Activated CD4-positive, alpha-beta T cell treated with anti-CD3 and anti-CD28 coated beads for 36 hours (primary cell): ENCODE data around the gene ZC3H7A. TPM values are rescaled to one million over a fixed set of nuclear protein-coding genes. Genes with fewer than 3 reads are reported as not detected.
A peak's percentile ranks its signal among the peaks of the same experiment; 100 is the strongest.
"Not testable (repeated sequence)": the region's sequence is repeated elsewhere in the genome, so short reads cannot be mapped to it uniquely, and the experiment has no call there.

Source experiments
- ATAC-seq: fragments of 200-7000 bp; cut with Tn5 transposase; one replicate; pipeline ENCODE4 v1.10.0; 2021; ENCODE audit warnings: mild to moderate bottlenecking, moderate library complexity
- CTCF ChIA-PET: fragments of 350-600 bp; sonication (Branson Sonifier 250); formaldehyde crosslinking; loops from one replicate; lab custom pipeline; 2021; ENCODE audit warnings: antibody characterized with exemption; lab: Charles Lee
- POLR2A ChIA-PET: fragments of 350-600 bp; sonication (Branson Sonifier 250); formaldehyde crosslinking; loops from one replicate; lab custom pipeline; 2021; ENCODE audit warnings: antibody characterized with exemption, inconsistent platforms; lab: Charles Lee
- DNase-seq: peaks from one replicate; pipeline ENCODE4 v3.0.0-alpha.2; 2020
- H3K27ac Mint-ChIP-seq: one replicate; pipeline ENCODE4 v1.8.0; 2021; ENCODE audit warnings: mixed read lengths
- H3K27me3 Mint-ChIP-seq: one replicate; pipeline ENCODE4 v1.8.0; 2021; ENCODE audit warnings: mixed read lengths
- H3K36me3 Mint-ChIP-seq: one replicate; pipeline ENCODE4 v1.8.0; 2021; ENCODE audit warnings: low read depth, mixed read lengths
- H3K4me1 Mint-ChIP-seq: one replicate; pipeline ENCODE4 v1.8.0; 2021; ENCODE audit warnings: mixed read lengths
- H3K4me3 Mint-ChIP-seq: one replicate; pipeline ENCODE4 v1.8.0; 2021; ENCODE audit warnings: mild to moderate bottlenecking, moderate library complexity, mixed read lengths
- H3K9me3 Mint-ChIP-seq: one replicate; pipeline ENCODE4 v1.8.0; 2021; ENCODE audit warnings: low read depth, mixed read lengths
- intact Hi-C, 2 experiments: fragments of 100-400 bp; cut with DNase I in 1 of 2; cut with micrococcal nuclease in 1 of 2; formaldehyde crosslinking; loops; one replicate each; pipeline versions ENCODE4 v1.14.2 to v1.15.1; 2022 to 2024; cut with DNase I, micrococcal nuclease
- total RNA-seq, 2 experiments: library from RNA; stranded (reverse); gene quantifications; one replicate each; pipeline ENCODE4 v1.2.3, GENCODE V29; 2021

ZC3H7A gene
- total RNA-seq, 2 experiments from 2014 or later: 74.1 to 95.1 TPM

GRCh38 chr16:11792410-11793241, 4.4 kb downstream of the ZC3H7A start:
- CTCF ChIA-PET: interaction anchor here (0.6 to 1.8 kb wide), 10 partner anchors 8 to 232 kb away, joined by 3 to 8 read pairs (median 4); partner anchors contain the start of gene TXNDC11
- Mint-ChIP-seq H3K36me3 (peaks cover 43% of the 10 kb centered on the region), H3K27ac (peak overlapping the region; percentile 65), H3K4me3 (peak overlapping the region; percentile 51), H3K4me1 (peaks cover 71% of the 10 kb centered on the region), H3K9me3 (no peaks in the 10 kb centered on the region), H3K27me3 (no peaks in the 10 kb centered on the region)
- POLR2A ChIA-PET: interaction anchor here (1.4 kb wide), 1 partner anchor 288 kb away, joined by 3 read pairs; no protein-coding TSS in a partner anchor
- DNase-seq (peak; percentile 63), ATAC-seq (peak; percentile 17)
- intact Hi-C loops: loop anchor here (1.0 to 10.0 kb wide), 3 partner anchors 9 to 828 kb away; no protein-coding TSS in a partner anchor

GRCh38 chr16:11791144-11791828, 5.8 kb downstream of the ZC3H7A start:
- Mint-ChIP-seq H3K9me3 (no peaks in the 10 kb centered on the region), H3K4me3 (no peak overlapping the region), H3K27me3 (no peaks in the 10 kb centered on the region), H3K4me1 (peaks cover 84% of the 10 kb centered on the region), H3K36me3 (peaks cover 46% of the 10 kb centered on the region), H3K27ac (peak overlapping the region; percentile 65)
- POLR2A ChIA-PET: interaction anchor here (0.6 to 1.4 kb wide), 3 partner anchors 60 to 289 kb away, joined by 3 read pairs; partner anchors contain the start of gene RSL1D1
- ATAC-seq (peak; percentile 18), DNase-seq (no peak)
- CTCF ChIA-PET: interaction anchor here (0.6 to 1.8 kb wide), 5 partner anchors 7 to 827 kb away, joined by 3 to 8 read pairs (median 4); partner anchors contain the start of gene TXNDC11
- intact Hi-C loops: loop anchor here (10.0 kb wide), 2 partner anchors 824 to 826 kb away; no protein-coding TSS in a partner anchor

DNA sequence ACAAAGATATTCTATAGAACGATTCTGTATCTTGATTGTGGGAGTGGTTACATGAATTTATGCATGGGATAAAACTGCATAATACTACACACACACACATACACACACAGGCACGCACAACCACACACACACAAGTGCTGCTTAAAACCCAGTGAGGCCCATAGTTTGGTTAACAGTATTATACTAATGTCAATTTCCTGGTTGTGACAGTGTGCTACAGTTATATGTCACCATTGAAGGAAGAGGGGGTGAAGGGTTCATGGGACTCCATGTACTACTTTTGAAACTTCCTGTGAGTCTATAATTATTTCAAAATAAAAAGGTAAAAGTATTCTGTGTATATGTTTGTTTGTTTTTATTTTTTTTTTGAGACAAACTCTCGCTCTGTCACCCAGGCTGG, 8.1 kb downstream of the ZC3H7A start:
- ATAC-seq (peak; percentile 47), DNase-seq (no peak)
- Mint-ChIP-seq H3K27me3 (no peaks in the 10 kb centered on the region), H3K4me1 (peaks cover 84% of the 10 kb centered on the region), H3K9me3 (no peaks in the 10 kb centered on the region), H3K27ac (peak overlapping the region; percentile 68), H3K4me3 (no peak overlapping the region), H3K36me3 (peaks cover 28% of the 10 kb centered on the region)
- intact Hi-C loops: loop anchor here in 1 of 2 experiments (5.0 kb wide), 1 partner anchor 963 kb away; no protein-coding TSS in a partner anchor
- ChIA-PET POLR2A (no interaction called here), CTCF (no interaction called here)

DNA sequence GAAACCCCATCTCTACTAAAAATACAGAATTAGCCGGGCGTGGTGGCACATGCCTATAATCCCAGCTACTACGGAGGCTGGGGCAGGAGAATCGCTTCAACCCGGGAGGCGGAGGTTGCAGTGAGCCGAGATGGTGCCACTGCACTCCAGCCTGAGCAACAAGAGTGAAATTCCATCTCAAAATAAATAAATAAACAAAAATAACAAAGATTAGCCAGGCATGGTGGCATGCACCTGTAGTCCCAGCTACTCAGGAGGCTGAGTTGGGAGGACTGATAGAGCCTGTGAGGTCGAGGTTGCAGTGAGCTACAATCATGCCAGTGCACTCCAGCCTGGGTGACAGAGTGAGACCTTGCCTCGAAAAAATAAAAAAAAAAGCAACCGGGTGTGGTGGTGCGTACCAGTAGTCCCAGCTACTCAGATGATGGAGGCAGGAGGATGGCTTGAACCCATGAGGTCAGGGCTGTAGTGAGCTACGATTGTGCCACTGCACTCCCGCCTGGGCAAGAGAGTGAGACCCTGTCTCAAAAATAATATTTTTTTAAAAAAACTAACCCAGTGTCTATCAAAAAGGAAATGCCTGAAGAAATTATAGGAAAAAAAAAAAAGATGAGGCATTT, 12.0 kb downstream of the ZC3H7A start:
- POLR2A ChIA-PET: interaction anchor here (0.6 to 1.0 kb wide), 3 partner anchors 8 to 793 kb away, joined by 3 to 9 read pairs (median 3); no protein-coding TSS in a partner anchor
- peaks cover 25% of the 10 kb centered on the region for H3K36me3 Mint-ChIP-seq

GRCh38 chr16:11784381-11784780, 12.7 kb downstream of the ZC3H7A start:
- peak overlapping the region; percentile 13 for H3K4me3 Mint-ChIP-seq
- peak overlapping the region; percentile 87 for H3K27ac Mint-ChIP-seq
- ATAC-seq, DNase-seq, H3K27me3 Mint-ChIP-seq, H3K9me3 Mint-ChIP-seq, POLR2A ChIA-PET: not testable (repeated sequence)
- peaks cover 25% of the 10 kb centered on the region for H3K36me3 Mint-ChIP-seq
- intact Hi-C loops: loop anchor here (5.0 kb wide), 4 partner anchors 128 to 753 kb away; partner anchors contain the start of genes LITAF (in 1 of the 2) and SOCS1 (in 1 of the 2)
- H3K4me1 Mint-ChIP-seq: peaks cover 80% of the 10 kb centered on the region
- CTCF ChIA-PET: interaction anchor here (0.6 to 3.5 kb wide), 5 partner anchors 8 to 1012 kb away, joined by 3 to 18 read pairs (median 3); partner anchors contain the start of gene ZC3H7A

More for the DNA sequence above, 12.0 kb downstream of the ZC3H7A start:
- CTCF ChIA-PET: interaction anchor here (1.3 to 3.5 kb wide), 2 partner anchors 7 to 13 kb away, joined by 3 to 18 read pairs; partner anchors contain the start of gene ZC3H7A
- H3K27me3 Mint-ChIP-seq, H3K4me3 Mint-ChIP-seq, DNase-seq, H3K9me3 Mint-ChIP-seq, ATAC-seq: not testable (repeated sequence)
- intact Hi-C loops: loop anchor here (5.0 kb wide), 5 partner anchors 127 to 967 kb away; partner anchors contain the start of genes LITAF (in 1 of the 2) and SOCS1 (in 1 of the 2)
- H3K4me1 Mint-ChIP-seq: peaks cover 84% of the 10 kb centered on the region
- H3K27ac Mint-ChIP-seq: peak overlapping the region; percentile 87

DNA sequence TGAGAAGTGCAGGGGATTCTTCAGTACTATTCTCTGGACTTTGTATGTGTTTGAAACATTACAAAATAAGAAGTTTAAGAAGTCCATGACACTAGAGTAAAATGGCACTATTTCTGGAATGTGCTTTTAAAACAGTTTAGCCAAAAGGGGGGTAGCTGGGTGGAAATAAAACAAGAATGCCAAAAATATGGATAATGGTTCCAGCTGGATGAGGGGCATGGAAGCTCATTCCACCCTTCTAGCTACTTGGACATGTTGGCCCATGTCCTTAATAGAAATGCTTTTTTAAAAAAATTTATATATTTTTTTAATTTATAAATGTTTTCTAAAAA, 13.1 kb downstream of the ZC3H7A start:
- intact Hi-C loops: loop anchor here (5.0 kb wide), 4 partner anchors 128 to 753 kb away; partner anchors contain the start of genes LITAF (in 1 of the 2) and SOCS1 (in 1 of the 2)
- DNase-seq (no peak), ATAC-seq (no peak)
- H3K27ac Mint-ChIP-seq: peak overlapping the region; percentile 97
- H3K4me3 Mint-ChIP-seq: peak overlapping the region; percentile 74
- CTCF ChIA-PET: interaction anchor here (0.5 to 3.5 kb wide), 6 partner anchors 8 to 1013 kb away, joined by 3 to 18 read pairs (median 3); partner anchors contain the start of gene ZC3H7A
- no peaks in the 10 kb centered on the region for H3K9me3 Mint-ChIP-seq
- H3K27me3 Mint-ChIP-seq: no peaks in the 10 kb centered on the region
- H3K4me1 Mint-ChIP-seq: peaks cover 78% of the 10 kb centered on the region
- POLR2A ChIA-PET: no interaction called here
- H3K36me3 Mint-ChIP-seq: peaks cover 25% of the 10 kb centered on the region

- Mint-ChIP-seq H3K4me3 (peak overlapping the region; percentile 74), H3K27me3 (no peaks in the 10 kb centered on the region), H3K36me3 (peaks cover 25% of the 10 kb centered on the region), H3K9me3 (no peaks in the 10 kb centered on the region), H3K4me1 (peaks cover 74% of the 10 kb centered on the region), H3K27ac (peak overlapping the region; percentile 97)
- POLR2A ChIA-PET: no interaction called here
- ATAC-seq: peak; percentile 80
- intact Hi-C loops: loop anchor here (1.0 to 5.0 kb wide), 11 partner anchors 9 to 754 kb away; partner anchors contain the start of genes ZC3H7A (in 2 of the 2), LITAF (in 1 of the 2), RSL1D1 (in 1 of the 2) and SOCS1 (in 1 of the 2)
- peak; percentile 65 for DNase-seq
- CTCF ChIA-PET: interaction anchor here (0.5 to 4.5 kb wide), 7 partner anchors 9 to 1013 kb away, joined by 3 to 28 read pairs (median 3); partner anchors contain the start of gene ZC3H7A
Measured at GRCh38 chr16:11783319-11784037, 13.6 kb downstream of the ZC3H7A start.

GRCh38 chr16:11781773-11782172, 15.3 kb downstream of the ZC3H7A start:
- intact Hi-C loops: loop anchor here (5.0 kb wide), 4 partner anchors 131 to 756 kb away; partner anchors contain the start of genes LITAF (in 1 of the 2) and SOCS1 (in 1 of the 2)

DNA sequence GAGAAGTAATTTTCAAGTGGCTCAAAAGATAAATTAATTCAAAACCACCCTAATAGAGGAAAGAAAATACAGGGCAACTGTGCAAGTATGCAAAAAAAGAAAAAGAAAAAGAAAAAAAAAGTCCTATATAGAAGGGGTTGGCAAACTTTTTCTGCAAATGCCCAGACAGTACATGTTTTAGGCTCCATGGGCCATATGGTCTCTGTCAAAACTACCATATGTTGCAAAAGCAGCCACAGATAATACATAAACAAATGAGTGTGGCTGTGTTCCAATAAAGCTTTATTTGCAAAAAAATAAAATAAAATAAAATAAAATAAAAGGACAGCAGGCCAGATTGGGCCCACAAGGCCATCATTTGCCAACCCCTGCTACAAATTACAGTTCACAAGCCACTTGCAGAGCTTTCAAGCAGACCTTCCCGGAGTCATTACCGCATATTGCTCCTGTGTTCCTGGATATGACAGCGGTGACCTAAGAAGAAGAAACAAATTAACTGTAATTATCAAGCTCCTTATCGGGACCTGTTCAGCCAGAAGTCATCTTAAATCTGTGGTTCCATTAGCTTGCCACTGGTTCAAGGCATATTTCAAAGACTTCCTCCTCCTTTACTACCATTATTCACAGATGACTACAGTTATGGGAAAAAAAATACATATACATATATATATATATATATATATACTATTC, 15.9 kb downstream of the ZC3H7A start:
- intact Hi-C loops: loop anchor here (5.0 kb wide), 4 partner anchors 131 to 756 kb away; partner anchors contain the start of genes LITAF (in 1 of the 2) and SOCS1 (in 1 of the 2)
- ATAC-seq (no peak), DNase-seq (no peak)
- CTCF ChIA-PET: interaction anchor here (1.1 to 4.5 kb wide), 5 partner anchors 9 to 385 kb away, joined by 3 to 28 read pairs (median 4); partner anchors contain the start of gene ZC3H7A
- peaks cover 52% of the 10 kb centered on the region for H3K4me1 Mint-ChIP-seq
- POLR2A ChIA-PET: interaction anchor here (0.7 to 2.2 kb wide), 4 partner anchors 9 to 17 kb away, joined by 3 to 9 read pairs (median 5); partner anchors contain the start of gene ZC3H7A
- peaks cover 26% of the 10 kb centered on the region for H3K36me3 Mint-ChIP-seq
- no peak overlapping the region for H3K4me3 Mint-ChIP-seq
- H3K27ac Mint-ChIP-seq: peak overlapping the region; percentile 97
- H3K9me3 Mint-ChIP-seq: no peaks in the 10 kb centered on the region
- no peaks in the 10 kb centered on the region for H3K27me3 Mint-ChIP-seq

More at GRCh38 chr16:11781773-11782172, 15.3 kb downstream of the ZC3H7A start:
- DNase-seq (no peak), ATAC-seq (no peak)
- POLR2A ChIA-PET: interaction anchor here (1.3 to 2.2 kb wide), 2 partner anchors 12 to 15 kb away, joined by 3 to 9 read pairs; partner anchors contain the start of gene ZC3H7A
- no peaks in the 10 kb centered on the region for H3K9me3 Mint-ChIP-seq
- H3K4me1 Mint-ChIP-seq: peaks cover 58% of the 10 kb centered on the region
- H3K36me3 Mint-ChIP-seq: peaks cover 22% of the 10 kb centered on the region
- CTCF ChIA-PET: interaction anchor here (0.7 to 4.5 kb wide), 5 partner anchors 10 to 16 kb away, joined by 3 to 28 read pairs (median 4); partner anchors contain the start of gene ZC3H7A
- peak overlapping the region; percentile 60 for H3K4me3 Mint-ChIP-seq
- peak overlapping the region; percentile 97 for H3K27ac Mint-ChIP-seq
- no peaks in the 10 kb centered on the region for H3K27me3 Mint-ChIP-seq
